ENCODE measurements around the gene TMF1.

GRCh38 chr3:68988740-68989139, 63.4 kb downstream of the TMF1 start:
- TF ChIP-seq CTCF (IDR thresholded peaks at IDR 0.05) (no peak), EZH2 (IDR thresholded peaks at IDR 0.05) (no peak), EZH2phosphoT487 (IDR thresholded peaks at IDR 0.05) (no peak)
